H1 (cell line): ENCODE data around the gene SLC37A3.

Source experiments
- ASH2L ChIP-seq: fragments of 200-600, 300-600 bp; sonication (generic); IDR thresholded peaks from one replicate; pipeline ENCODE4 v1.7.1; 2017; ENCODE audit warnings: low read length
- CBX8 ChIP-seq: fragments of 300-800, 300-1000 bp; sonication (generic); IDR thresholded peaks from 2 replicates; pipeline ENCODE4 v1.7.1; 2016; ENCODE audit warnings: low read depth, low read length, borderline replicate concordance
- CHD1 ChIP-seq: IDR thresholded peaks from 2 replicates; pipeline ENCODE4 v1.6.1; 2012; ENCODE audit warnings: low read depth, low read length, improper control_type of control experiment
- CREB1 ChIP-seq: IDR thresholded peaks from 2 replicates; pipeline ENCODE4 v1.6.1; 2012; ENCODE audit warnings: inconsistent platforms
- EGR1 ChIP-seq: IDR thresholded peaks from 2 replicates; pipeline ENCODE4 v1.6.1; 2011; ENCODE audit warnings: low read depth, low read length, borderline replicate concordance
- EP300 ChIP-seq, 2 experiments: IDR thresholded peaks; 1 replicate in 1 of 2; 2 replicates in 1 of 2; pipeline ENCODE4 v1.6.1; 2011 to 2012; ENCODE audit warnings: low read depth in 2 of 2, low read length in 2 of 2, mild to moderate bottlenecking in 2 of 2, borderline replicate concordance in 1 of 2, inconsistent platforms in 1 of 2, moderate library complexity in 1 of 2
- JUN ChIP-seq: IDR thresholded peaks from 2 replicates; pipeline ENCODE4 v1.6.1; 2011; ENCODE audit warnings: low read depth, mild to moderate bottlenecking, improper control_type of control experiment, low read length
- JUND ChIP-seq: IDR thresholded peaks from 2 replicates; pipeline ENCODE4 v1.6.1; 2011; ENCODE audit warnings: mild to moderate bottlenecking, improper control_type of control experiment, low read length
- SIN3A ChIP-seq, 2 experiments: IDR thresholded peaks in 1 of 2; conservative IDR thresholded peaks in 1 of 2; 2 replicates each; pipeline ENCODE4 v1.6.1; 2011 to 2012; ENCODE audit warnings: low read length in 2 of 2, improper control_type of control experiment in 1 of 2, low read depth in 1 of 2, mild to moderate bottlenecking in 1 of 2

DNA sequence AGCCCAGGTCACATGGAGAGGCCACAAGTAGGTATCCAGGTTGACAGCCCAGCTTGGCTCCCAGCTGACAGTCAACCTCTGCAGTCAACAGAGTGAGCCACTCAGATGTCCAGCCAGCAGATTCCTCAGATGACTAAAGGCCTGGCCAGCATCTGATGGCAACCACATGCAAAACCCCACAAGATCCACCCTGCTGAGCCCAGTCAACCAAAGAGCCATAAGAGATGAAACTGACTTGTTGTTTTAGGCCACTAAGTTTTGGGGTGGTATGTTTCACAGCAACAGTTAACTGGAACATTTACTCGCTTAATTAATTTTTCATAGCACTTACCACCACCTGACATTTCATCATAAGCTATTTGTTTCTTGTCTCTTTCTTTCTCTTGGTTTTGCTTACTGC is 114.3 kb downstream of the SLC37A3 start:
- TF ChIP-seq SIN3A (conservative IDR thresholded peaks at IDR 0.05 in 1 of 2, IDR thresholded peaks at IDR 0.05 in 1 of 2; ENCODE audit: low read depth in 1 of 2, low read length in 2 of 2) (no peak), EP300 (IDR thresholded peaks at IDR 0.05; ENCODE audit: borderline replicate concordance in 1 of 2, low read depth in 2 of 2, low read length in 2 of 2) (no peak), CHD1 (no peak), CREB1 (no peak), EGR1 (no peak), JUND (no peak), JUN (no peak), CBX8 (no peak), ASH2L (no peak)
